Endothelial cell of umbilical vein (primary cell): ENCODE measurements around the gene THSD7A. TPM values are rescaled to one million over a fixed set of nuclear protein-coding genes. Genes with fewer than 3 reads are reported as not detected.

Source experiments
- BruUV-seq: library from RNA; stranded (reverse); fragments of 400-500 nt; replicated peaks from 2 replicates; lab custom pipeline; 2021; lab: Mats Ljungman, UMichigan
- CTCF ChIA-PET: fragments of 300-600, 350-600 bp; sonication (Branson Sonifier 250); formaldehyde crosslinking; loops from one replicate; lab custom pipeline; 2021; ENCODE audit warnings: antibody characterized with exemption, inconsistent platforms; lab: Charles Lee
- POLR2A ChIA-PET: fragments of 300-600, 350-600 bp; sonication (Branson Sonifier 250); formaldehyde crosslinking; loops from one replicate; lab custom pipeline; 2021; ENCODE audit warnings: antibody characterized with exemption, inconsistent platforms; lab: Charles Lee
- DNase-seq: peaks from one replicate; pipeline ENCODE4 v3.0.0-alpha.2; 2011; ENCODE audit warnings: low read depth, low spot score
- FAIRE-seq: peaks from 2 replicates; lab custom pipeline; 2011; peaks lifted over from hg19 to GRCh38; lab: Jason Lieb, UNC
- H2AFZ ChIP-seq: 2 replicates; pipeline ENCODE4 v1.6.0; 2012; ENCODE audit warnings: low read depth, low read length, control low read depth, inconsistent platforms
- H3K27ac ChIP-seq: 2 replicates; pipeline ENCODE4 v1.5.1; 2011; ENCODE audit warnings: low read depth, mild to moderate bottlenecking, control low read depth, low read length, moderate library complexity; ENCODE audit not compliant: insufficient read depth
- H3K27me3 ChIP-seq, 2 experiments: 2 replicates each; pipeline versions ENCODE4 v1.6.0 to v1.6.1; 2011; ENCODE audit warnings: low read length in 2 of 2, mixed read lengths in 1 of 2; ENCODE audit not compliant: control insufficient read depth in 2 of 2, insufficient read depth in 2 of 2
- H3K36me3 ChIP-seq, 2 experiments: 2 replicates in 1 of 2; 3 replicates in 1 of 2; pipeline ENCODE4 v1.5.1; 2011; ENCODE audit warnings: low read length in 2 of 2, mild to moderate bottlenecking in 1 of 2, moderate library complexity in 1 of 2; ENCODE audit not compliant: control insufficient read depth in 2 of 2, insufficient read depth in 2 of 2; ENCODE audit errors: extremely low read depth in 1 of 2
- H3K4me1 ChIP-seq: 3 replicates; pipeline ENCODE4 v1.5.1; 2011; ENCODE audit warnings: mild to moderate bottlenecking, low read length; ENCODE audit not compliant: control insufficient read depth, insufficient read depth; ENCODE audit errors: extremely low read depth
- H3K4me2 ChIP-seq: 2 replicates; pipeline ENCODE4 v1.6.1; 2011; ENCODE audit warnings: low read length, control low read depth, mixed read lengths; ENCODE audit not compliant: insufficient read depth
- H3K4me3 ChIP-seq, 3 experiments: fragments of 200-600 bp in 1 of 3; sonication (generic), shearing (Covaris generic) in 1 of 3; replicated peaks in 1 of 3; 2 replicates each; pipeline ENCODE4 v1.5.1; 2011 to 2016; ENCODE audit warnings: control low read depth in 3 of 3, low read length in 3 of 3, mild to moderate bottlenecking in 2 of 3, inconsistent platforms in 1 of 3, low read depth in 1 of 3, moderate library complexity in 1 of 3; ENCODE audit not compliant: insufficient read depth in 1 of 3
- H3K79me2 ChIP-seq: 2 replicates; pipeline ENCODE4 v1.6.0; 2012; ENCODE audit warnings: low read length, inconsistent platforms; ENCODE audit not compliant: control insufficient read depth, insufficient read depth
- H3K9ac ChIP-seq: replicated peaks from 2 replicates; pipeline ENCODE3; 2011; ENCODE audit warnings: low read length, control low read depth; ENCODE audit not compliant: insufficient read depth; ENCODE audit errors: extremely low read depth
- H3K9me1 ChIP-seq: replicated peaks from 3 replicates; pipeline ENCODE4 v1.6.0; 2011; ENCODE audit warnings: mild to moderate bottlenecking, low read length; ENCODE audit not compliant: control insufficient read depth, insufficient read depth; ENCODE audit errors: extremely low read depth
- H3K9me3 ChIP-seq: replicated peaks from 2 replicates; pipeline ENCODE4 v1.5.1; 2012; ENCODE audit warnings: low read length, inconsistent platforms; ENCODE audit not compliant: control insufficient read depth, insufficient read depth
- H4K20me1 ChIP-seq: replicated peaks from 2 replicates; pipeline ENCODE3; 2011; ENCODE audit warnings: mild to moderate bottlenecking, low read length; ENCODE audit not compliant: control insufficient read depth, insufficient read depth; ENCODE audit errors: extremely low read depth
- CTCF ChIP-seq, 2 donors: IDR thresholded peaks; 1 replicate in 1 of 2; 2 replicates in 1 of 2; pipeline ENCODE4 v1.5.1; 2011; ENCODE audit warnings: low read length in 2 of 2, mild to moderate bottlenecking in 2 of 2, moderate library complexity in 2 of 2, control low read depth in 1 of 2, inconsistent platforms in 1 of 2, low read depth in 1 of 2; ENCODE audit not compliant: insufficient read depth in 1 of 2; ENCODE audit errors: extremely low read depth in 1 of 2
- EZH2 ChIP-seq: IDR thresholded peaks from 2 replicates; pipeline ENCODE4 v1.6.1; 2012; ENCODE audit warnings: borderline replicate concordance, low read depth, mild to moderate bottlenecking, moderate library complexity, low read length, inconsistent platforms; ENCODE audit not compliant: severe bottlenecking
- FOS ChIP-seq: IDR thresholded peaks from 2 replicates; pipeline ENCODE4 v1.6.1; 2011; ENCODE audit warnings: mild to moderate bottlenecking, low read length, moderate library complexity, borderline replicate concordance; ENCODE audit not compliant: insufficient read depth
- GATA2 ChIP-seq: IDR thresholded peaks from 2 replicates; pipeline ENCODE4 v1.7.0; 2011; ENCODE audit warnings: low read depth, mild to moderate bottlenecking, moderate library complexity, mixed read lengths, low read length; ENCODE audit not compliant: insufficient read length, insufficient read depth
- JUN ChIP-seq: IDR thresholded peaks from 2 replicates; pipeline ENCODE4 v1.6.1; 2011; ENCODE audit warnings: borderline replicate concordance, low read depth; ENCODE audit not compliant: insufficient read length, insufficient read depth
- MAX ChIP-seq: IDR thresholded peaks from 2 replicates; pipeline ENCODE4 v1.6.1; 2011; ENCODE audit not compliant: insufficient read depth, insufficient read length
- MYC ChIP-seq: IDR thresholded peaks from one replicate; pipeline ENCODE4 v1.6.1; 2011; ENCODE audit warnings: mild to moderate bottlenecking, low read depth, low read length
- POLR2A ChIP-seq: IDR thresholded peaks from 2 replicates; pipeline ENCODE4 v1.6.1; 2012; ENCODE audit warnings: low read depth, mild to moderate bottlenecking, control low read depth, low read length
- POLR2AphosphoS5 ChIP-seq: IDR thresholded peaks from 2 replicates; pipeline ENCODE4 v1.6.1; 2012; ENCODE audit warnings: low read depth, mild to moderate bottlenecking, control low read depth, low read length, moderate library complexity; ENCODE audit not compliant: insufficient read depth
- dilution Hi-C: fragments of 300-500 bp; cut with MboI; formaldehyde crosslinking; loops from one replicate; pipeline ENCODE4 v1.15.0; 2019; ENCODE audit warnings: low sequenced_read_pairs; ENCODE audit not compliant: extremely low pct_ligation_motif_present
- intact Hi-C: fragments of 100-400 bp; cut with micrococcal nuclease; formaldehyde crosslinking; loops from one replicate; pipeline ENCODE4 v1.10.0; 2022
- polyA plus RNA-seq, 4 experiments: library from polyadenylated mRNA; depleted of rRNA in 3 of 4; stranded (reverse) in 3 of 4; unstranded in 1 of 4; fragments of >200 nt; gene quantifications; 2 replicates each; pipeline versions ENCODE4 v1.2.1 to v1.2.3, GENCODE V29; 2011 to 2012; ENCODE audit warnings: missing spikeins in 1 of 4
- total RNA-seq: library from RNA; stranded (reverse); gene quantifications from 2 replicates; pipeline ENCODE4 v1.2.3, GENCODE V29; 2021

Gene THSD7A
- total and polyA plus RNA-seq, 2 donors (not counting 3 experiments of a cell fraction or from before 2014, with no cell fraction given): 3.3 to 12.7 TPM

GRCh38 chr7:11410656-11411644 lies 421.0 kb downstream of the THSD7A start:
- Histone ChIP-seq H4K20me1 (no peaks in the 10 kb centered on the region), H3K27me3 (no peaks in the 10 kb centered on the region), H3K36me3 (peaks cover 0 to 2% of the 10 kb centered on the region in 2 experiments), H3K9ac (no peak overlapping the region), H3K27ac (no peak overlapping the region), H3K9me3 (no peaks in the 10 kb centered on the region), H3K79me2 (no peaks in the 10 kb centered on the region), H3K9me1 (no peaks in the 10 kb centered on the region), H3K4me3 (no peak overlapping the region), H3K4me2 (no peak overlapping the region), H2AFZ (no peak overlapping the region), H3K4me1 (no peaks in the 10 kb centered on the region)
- no peak for FAIRE-seq
- dilution Hi-C loops: no loop called here
- no peak for DNase-seq
- CTCF ChIA-PET: no interaction called here
- TF ChIP-seq MAX (no peak), POLR2AphosphoS5 (no peak), CTCF (IDR thresholded peaks at IDR 0.05; ENCODE audit: extremely low read depth in 1 of 2, insufficient read depth in 1 of 2, low read depth in 1 of 2, low read length in 2 of 2) (no peak), EZH2 (no peak), FOS (no peak), JUN (no peak), MYC (no peak), GATA2 (no peak), POLR2A (no peak)
- POLR2A ChIA-PET: no interaction called here
- BruUV-seq: no TSS peak
- intact Hi-C loops: no loop called here
